Measurements from ENCODE around the gene SCIN. TPM values are rescaled to one million over a fixed set of nuclear protein-coding genes. Genes with fewer than 3 reads are reported as not detected.

SCIN gene
- polyA plus RNA-seq, 1 of the 3 experiments (the other 2 are of a cell fraction): 0.02 TPM

GRCh38 chr7:12610899-12611298 is 40.4 kb downstream of the SCIN start:
- CTCF ChIA-PET: interaction anchor here (0.8 to 3.5 kb wide), 5 partner anchors 13 to 86 kb away, joined by 3 to 21 read pairs (median 4); no protein-coding TSS in a partner anchor
- POLR2A ChIA-PET: no interaction called here
- WGBS (ENCODE audit: low lambda C conversion rate): 29% methylated on average over 2 of the region's 2 CpGs
- no peaks in the 10 kb centered on the region for H3K79me2 ChIP-seq (ENCODE audit: insufficient read depth)
- H4K20me1 ChIP-seq (ENCODE audit: insufficient read depth): no peaks in the 10 kb centered on the region
- H3K9ac ChIP-seq: no peak overlapping the region
- no peaks in the 10 kb centered on the region; the same call in 1 of the 2 replicates for H3K27me3 ChIP-seq (ENCODE audit: insufficient read depth)
- no peaks in the 10 kb centered on the region for H3K36me3 ChIP-seq (replicated peaks in 1 of 2; ENCODE audit: control insufficient read depth in 1 of 2, insufficient read depth in 2 of 2, low read length in 1 of 2)
- no peaks in the 10 kb centered on the region for H3K9me2 ChIP-seq
- H3K27ac ChIP-seq (ENCODE audit: low read depth in 2 of 2, low read length in 1 of 2): no peak overlapping the region
- H2AFZ ChIP-seq (ENCODE audit: low read depth): no peak overlapping the region
- no peak overlapping the region for H3K4me3 ChIP-seq (ENCODE audit: low read depth in 2 of 2, low read length in 1 of 2)
- no peak for DNase-seq
- no peak overlapping the region for H3K4me2 ChIP-seq
- TF ChIP-seq SMC3 (IDR thresholded peaks at IDR 0.05; ENCODE audit: low read depth, low read length) (no peak), PBX3 (IDR thresholded peaks at IDR 0.05) (no peak)
- H3K9me3 ChIP-seq: no peaks in the 10 kb centered on the region
- H3K4me1 ChIP-seq (ENCODE audit: control insufficient read depth in 1 of 2, insufficient read depth in 2 of 2, low read depth in 1 of 2, low read length in 1 of 2): peaks cover 0 to 7% of the 10 kb centered on the region in 2 experiments; a peak in 2 of 4 replicates
- no peaks in the 10 kb centered on the region for H3F3A ChIP-seq (replicated peaks; ENCODE audit: insufficient read depth)

- DNase-seq: no peak
- Histone ChIP-seq H3K27me3 (ENCODE audit: insufficient read depth) (no peaks in the 10 kb centered on the region; the same call in 1 of the 2 replicates), H3K4me2 (no peak overlapping the region), H3K9me2 (no peaks in the 10 kb centered on the region), H2AFZ (ENCODE audit: low read depth) (no peak overlapping the region), H4K20me1 (ENCODE audit: insufficient read depth) (no peaks in the 10 kb centered on the region), H3K9me3 (no peaks in the 10 kb centered on the region), H3K4me3 (ENCODE audit: low read depth in 2 of 2, low read length in 1 of 2) (no peak overlapping the region), H3F3A (replicated peaks; ENCODE audit: insufficient read depth) (no peaks in the 10 kb centered on the region), H3K9ac (no peak overlapping the region), H3K27ac (ENCODE audit: low read depth in 2 of 2, low read length in 1 of 2) (no peak overlapping the region), H3K4me1 (ENCODE audit: control insufficient read depth in 1 of 2, insufficient read depth in 2 of 2, low read depth in 1 of 2, low read length in 1 of 2) (no peaks in the 10 kb centered on the region), H3K79me2 (ENCODE audit: insufficient read depth) (no peaks in the 10 kb centered on the region), H3K36me3 (replicated peaks in 1 of 2; ENCODE audit: control insufficient read depth in 1 of 2, insufficient read depth in 2 of 2, low read length in 1 of 2) (no peaks in the 10 kb centered on the region)
- ChIA-PET CTCF (interaction anchor here (1.0 to 3.5 kb wide), 4 partner anchors 10 to 88 kb away, joined by 3 to 21 read pairs (median 4); no protein-coding TSS in a partner anchor), POLR2A (no interaction called here)
- 8% methylated on average over 2 of the region's 2 CpGs for WGBS (ENCODE audit: low lambda C conversion rate)
- TF ChIP-seq RAD21 (IDR thresholded peaks at IDR 0.05; ENCODE audit: low read length) (no peak), JUND (IDR thresholded peaks at IDR 0.05) (no peak), GABPA (IDR thresholded peaks at IDR 0.05; ENCODE audit: low read depth) (no peak), CTCF (IDR thresholded peaks at IDR 0.05) (no peak), EP300 (IDR thresholded peaks at IDR 0.05; ENCODE audit: borderline replicate concordance in 1 of 2, low read depth in 1 of 2, low read length in 1 of 2) (no peak), NRF1 (IDR thresholded peaks at IDR 0.05; ENCODE audit: low read depth, low read length) (no peak), NFIC (IDR thresholded peaks at IDR 0.05; ENCODE audit: borderline replicate concordance) (no peak), TEAD4 (IDR thresholded peaks at IDR 0.05; ENCODE audit: borderline replicate concordance, insufficient read depth) (no peak), USF2 (IDR thresholded peaks at IDR 0.05; ENCODE audit: borderline replicate concordance, low read depth, low read length) (no peak), ZBTB33 (IDR thresholded peaks at IDR 0.05; ENCODE audit: borderline replicate concordance, low read depth) (no peak), RFX5 (IDR thresholded peaks at IDR 0.05; ENCODE audit: low read length) (no peak)
Observed at GRCh38 chr7:12612622-12613021, 42.1 kb downstream of the SCIN start.

Data from SK-N-SH (cell line).